GM19395 (cell line): Measurements from ENCODE around the gene GDPD5.
"Not testable (repeated sequence)": the region's sequence is repeated elsewhere in the genome, so short reads cannot be mapped to it uniquely, and the experiment has no call there.

Experiments
- ATAC-seq: cut with Tn5 transposase; IDR thresholded peaks from one replicate; pipeline ENCODE4 v1.9.1; 2021; ENCODE audit warnings: mild to moderate bottlenecking, moderate library complexity; ENCODE audit not compliant: unreplicated experiment

GDPD5 gene

DNA sequence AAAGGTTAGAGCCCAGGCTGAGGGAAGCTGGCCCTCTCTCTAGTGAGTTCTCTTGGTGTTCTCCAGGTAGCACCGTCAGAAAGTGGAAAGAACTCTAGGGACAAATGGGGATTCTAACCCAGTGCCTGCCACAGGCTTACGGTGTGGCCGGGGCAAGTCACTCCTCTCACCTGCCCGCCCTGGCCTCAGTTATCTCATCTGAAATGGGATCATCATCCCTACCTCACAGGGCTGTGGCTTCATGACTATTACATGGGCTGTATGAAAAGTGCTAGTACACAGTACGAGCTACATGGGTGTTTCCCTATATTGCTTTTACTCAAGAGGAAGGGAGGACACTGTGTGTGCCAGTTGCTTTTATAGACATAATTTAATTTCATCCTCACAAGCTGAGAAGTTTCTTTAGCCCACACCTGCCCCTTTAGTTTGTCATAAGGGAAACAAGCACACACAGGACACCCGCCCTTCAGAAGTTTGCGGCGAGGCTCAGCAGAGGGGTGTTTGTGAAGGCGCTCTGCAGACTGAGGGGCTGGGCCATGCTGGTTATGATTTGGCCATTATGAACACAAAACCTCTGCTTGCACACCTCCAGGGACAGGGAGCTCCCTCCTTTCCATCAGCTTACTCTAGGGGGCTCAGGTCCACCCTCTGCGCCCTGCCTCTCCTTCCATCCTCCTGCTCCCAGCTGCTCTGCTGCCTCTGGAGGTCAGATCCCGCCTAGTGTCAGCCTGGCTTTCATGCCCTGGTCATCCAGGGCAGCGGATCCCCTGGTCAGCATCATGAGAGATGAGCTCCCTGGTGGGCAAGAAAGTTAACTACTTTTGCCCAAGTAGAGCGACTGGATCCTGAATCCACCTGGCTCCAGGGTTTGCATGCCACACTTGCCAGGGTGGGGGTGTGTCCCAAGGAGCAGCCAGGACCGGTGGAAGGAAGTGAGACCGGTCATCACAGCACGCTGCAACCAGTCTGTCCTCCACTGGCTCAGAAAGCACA is 93.9 kb downstream of the GDPD5 start:
- no peak for ATAC-seq

DNA sequence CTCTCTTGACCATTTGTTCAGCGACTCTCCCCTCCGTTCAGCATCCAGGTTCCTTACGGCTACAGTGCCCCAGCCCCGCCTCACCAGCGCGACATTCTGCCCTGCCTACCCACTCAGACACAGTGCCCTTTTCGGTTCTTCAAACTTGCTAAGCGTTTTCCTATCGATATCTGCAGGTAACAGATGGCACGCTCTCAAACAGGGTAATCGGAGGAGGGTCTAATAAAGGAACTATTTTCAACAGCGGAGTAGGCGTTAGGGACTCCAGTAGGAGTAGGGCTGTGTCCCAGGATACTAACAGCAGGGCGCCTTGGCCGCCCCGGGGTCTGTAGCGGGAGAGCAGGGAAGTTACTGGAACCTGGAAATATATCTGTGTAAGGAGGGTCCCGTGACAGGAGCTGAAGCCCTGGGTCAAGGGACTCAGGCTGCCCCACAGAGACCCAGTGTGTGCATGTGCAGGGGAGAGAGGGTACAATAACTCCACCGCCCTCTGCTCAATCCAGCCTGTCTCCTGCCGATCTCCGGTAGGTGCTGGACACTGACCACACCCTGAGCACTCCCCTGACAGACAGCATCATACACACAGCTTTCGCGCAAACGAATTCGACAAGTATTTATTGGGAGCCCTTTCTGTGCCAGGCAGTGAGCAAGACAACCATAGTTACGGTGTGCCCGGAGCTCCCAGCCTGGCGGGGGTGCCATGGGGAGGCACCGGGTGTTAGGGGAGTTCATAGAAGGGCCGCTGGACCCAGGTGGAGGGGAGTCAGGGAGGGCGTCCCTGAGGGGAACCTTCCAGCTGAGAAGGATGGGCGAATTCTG is 94.8 kb downstream of the GDPD5 start:
- no peak for ATAC-seq

- no peak for ATAC-seq
These were observed 95.6 kb downstream of the GDPD5 start for GRCh38 chr11:75429902-75430713.

DNA sequence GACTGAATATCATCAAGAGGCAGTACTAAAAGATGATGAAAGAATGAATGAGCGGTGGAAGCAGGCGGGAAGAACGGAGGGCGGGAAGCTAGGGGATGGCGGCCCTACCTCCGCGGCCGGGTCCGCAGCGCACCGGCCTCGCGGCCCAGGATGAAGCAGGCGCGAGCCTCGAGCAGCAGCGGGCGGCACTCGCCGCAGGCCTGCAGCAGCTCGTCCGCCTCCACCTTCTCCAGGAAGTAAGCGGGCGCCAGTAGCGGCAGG is 96.2 kb downstream of the GDPD5 start:
- ATAC-seq = no peak

- ATAC-seq = no peak
These were observed 96.6 kb downstream of the GDPD5 start for GRCh38 chr11:75428989-75429640.

- no peak for ATAC-seq
These were observed 97.4 kb downstream of the GDPD5 start for GRCh38 chr11:75428281-75428724.

- no peak for ATAC-seq
These were observed 98.6 kb downstream of the GDPD5 start for GRCh38 chr11:75427181-75427580.

DNA sequence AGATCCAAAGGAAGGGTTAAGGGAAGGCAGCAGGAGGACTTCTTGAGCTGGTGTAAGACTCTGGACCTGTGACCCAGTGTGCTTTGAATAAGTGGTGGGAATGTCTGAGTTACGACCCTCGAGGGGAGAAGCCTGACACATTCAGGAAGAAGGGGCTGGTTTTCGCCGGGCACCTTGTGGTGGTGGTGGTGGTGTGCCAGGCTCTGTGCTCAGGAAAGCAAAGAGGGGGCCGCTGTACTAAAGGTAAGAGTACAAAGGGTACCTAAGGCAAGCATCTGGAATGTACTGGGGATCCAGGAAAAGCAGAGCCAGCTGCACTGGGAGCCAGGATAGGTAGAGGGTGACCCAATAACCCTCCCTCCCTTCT is 99.0 kb downstream of the GDPD5 start:
- no peak for ATAC-seq

DNA sequence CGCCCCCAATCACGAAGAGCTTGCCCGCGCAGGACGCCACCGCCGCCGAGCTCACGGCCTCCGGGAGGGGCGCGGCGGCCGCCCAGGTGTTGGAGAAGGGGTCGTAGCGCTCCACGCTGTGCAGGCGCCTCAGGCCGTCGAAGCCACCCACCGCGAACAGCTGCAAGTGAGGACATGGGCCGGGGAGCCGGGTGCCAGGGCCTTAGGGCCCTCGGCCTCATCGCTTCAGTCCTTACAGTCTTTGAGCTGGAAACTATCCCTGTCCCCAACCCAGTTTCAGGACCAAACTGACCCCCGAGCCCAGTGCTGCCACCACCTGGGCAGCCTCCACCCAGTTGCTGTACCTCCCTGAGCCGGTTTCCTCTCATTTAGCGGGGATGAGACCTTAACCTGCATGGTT is 100.3 kb downstream of the GDPD5 start:
- no peak for ATAC-seq

DNA sequence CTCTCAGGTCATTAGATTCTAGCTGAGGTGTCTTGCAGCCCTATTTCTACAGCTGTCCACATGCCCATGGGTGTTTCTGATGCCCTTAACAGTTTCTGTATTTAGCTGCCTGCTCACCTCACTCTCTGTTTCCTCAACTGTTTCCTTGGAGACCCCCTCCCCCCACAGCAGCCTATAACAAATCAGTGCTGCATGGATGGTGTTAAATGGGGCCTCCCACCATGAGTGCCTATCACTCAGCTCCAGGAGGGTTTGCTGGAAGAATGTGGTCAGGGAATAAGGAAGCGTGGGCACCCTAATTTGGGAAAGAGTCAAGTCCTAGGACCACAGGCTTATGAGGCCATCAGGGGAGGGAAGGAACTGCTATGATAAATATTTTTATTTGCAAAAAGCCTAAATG is 101.3 kb downstream of the GDPD5 start:
- ATAC-seq = no peak

- no peak for ATAC-seq
These were observed 102.0 kb downstream of the GDPD5 start for GRCh38 chr11:75423721-75424120.

GRCh38 chr11:75422248-75423231 is 103.2 kb downstream of the GDPD5 start:
- no peak for ATAC-seq

- ATAC-seq = no peak
These were observed 103.9 kb downstream of the GDPD5 start for GRCh38 chr11:75421902-75422247.

DNA sequence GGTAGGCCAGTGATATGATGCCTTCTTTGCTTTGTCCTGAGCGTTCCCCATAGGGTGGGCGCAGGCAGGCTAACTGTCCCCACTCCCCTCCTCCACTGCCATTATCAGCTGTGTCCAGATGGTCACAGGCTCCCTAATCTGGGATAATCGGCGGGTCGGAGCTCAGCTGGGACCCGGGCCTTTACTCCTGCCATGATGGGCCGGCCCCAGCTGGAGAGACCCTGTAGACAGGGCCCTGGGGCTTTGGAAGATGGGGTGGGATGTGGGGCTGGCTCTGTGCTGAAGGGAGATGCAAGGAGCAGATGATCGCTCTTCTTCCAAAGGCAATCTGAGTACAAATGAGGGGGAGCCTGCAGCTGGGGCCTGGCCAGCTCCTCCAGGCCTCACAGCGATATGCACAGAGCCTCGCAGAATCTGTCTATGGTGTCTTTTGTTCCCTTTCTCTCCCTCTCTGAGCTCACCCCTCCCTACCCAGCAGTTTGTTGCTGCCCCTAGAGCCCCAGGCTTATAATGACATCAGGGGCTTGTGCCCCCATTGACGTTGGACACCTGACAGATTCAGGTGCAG is 104.6 kb downstream of the GDPD5 start:
- no peak for ATAC-seq

- ATAC-seq = no peak
These were observed 105.3 kb downstream of the GDPD5 start for GRCh38 chr11:75420224-75421034.

- no peak for ATAC-seq
These were observed 111.9 kb downstream of the GDPD5 start for GRCh38 chr11:75413864-75414263.

DNA sequence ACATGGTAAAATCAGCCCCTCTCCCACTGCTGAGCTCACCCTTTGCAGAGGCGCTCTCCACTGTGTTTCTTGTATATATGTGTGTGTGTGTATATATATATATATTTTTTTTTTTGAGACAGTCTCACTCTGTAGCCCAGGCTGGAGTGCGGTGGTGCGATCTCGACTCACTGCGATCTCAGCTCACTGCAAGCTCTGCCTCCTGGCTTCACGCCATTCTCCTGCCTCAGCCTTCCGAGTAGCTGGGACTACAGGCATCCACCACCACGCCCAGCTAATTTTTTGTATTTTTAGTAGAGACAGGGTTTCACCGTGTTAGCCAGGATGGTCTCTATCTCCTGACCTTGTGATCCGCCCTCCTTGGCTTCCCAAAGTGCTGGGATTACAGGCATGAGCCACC is 112.6 kb downstream of the GDPD5 start:
- ATAC-seq = not testable (repeated sequence)

GRCh38 chr11:75409971-75410370 is 115.8 kb downstream of the GDPD5 start:
- ATAC-seq = not testable (repeated sequence)

DNA sequence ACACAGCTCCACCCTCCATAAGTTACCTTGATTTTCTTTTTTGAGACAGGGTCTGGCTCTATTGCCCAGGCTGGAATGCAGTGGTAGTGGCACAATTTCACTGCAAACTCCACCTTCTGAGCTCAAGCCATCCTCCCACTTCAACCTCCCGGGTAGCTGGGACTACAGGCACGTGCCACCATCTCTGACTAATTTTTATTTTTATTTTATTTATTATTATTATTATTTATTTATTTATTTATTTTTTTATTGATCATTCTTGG is 116.9 kb downstream of the GDPD5 start:
- ATAC-seq = no peak
